ENCODE data around the gene ZNF618. TPM values are rescaled to one million over a fixed set of nuclear protein-coding genes. Genes with fewer than 3 reads are reported as not detected.

ZNF618 gene
- total RNA-seq, 1 experiment from 2014 or later: not detected

DNA sequence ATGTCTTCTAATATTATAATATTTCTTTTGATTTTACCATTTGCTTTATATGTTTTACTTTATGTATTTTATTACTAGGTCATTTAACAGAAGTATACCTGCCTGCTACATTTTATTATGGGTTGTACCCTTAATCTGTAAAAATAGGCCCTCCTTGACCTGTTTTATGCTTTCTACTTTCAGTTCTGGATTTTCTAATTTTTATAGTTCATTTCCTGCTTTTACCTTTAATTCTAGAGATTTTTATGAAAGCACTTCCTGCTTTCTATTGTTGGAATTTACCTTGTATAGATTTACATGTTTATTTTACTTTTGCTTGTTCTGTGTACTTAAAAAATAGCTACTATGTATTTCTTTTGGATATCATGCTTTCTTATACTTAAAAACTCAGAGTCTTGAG, 20.6 kb downstream of the ZNF618 start:
- no peak overlapping the region for H3K4me2 ChIP-seq (ENCODE audit: low read depth, low read length, poor library complexity, severe bottlenecking)
- no peak overlapping the region for H2AFZ ChIP-seq (ENCODE audit: low read length)
- no peak for DNase-seq
- no peaks in the 10 kb centered on the region for H3K4me1 ChIP-seq (ENCODE audit: low read length)
- no peaks in the 10 kb centered on the region for H3K36me3 ChIP-seq (ENCODE audit: insufficient read depth, low read length)
- H3K27me3 ChIP-seq (ENCODE audit: low read length): no peaks in the 10 kb centered on the region
- no peaks in the 10 kb centered on the region for H3K9me3 ChIP-seq (ENCODE audit: low read length)
- H3K9me2 ChIP-seq (replicated peaks; ENCODE audit: insufficient read depth, low read length): no peaks in the 10 kb centered on the region
- no peak overlapping the region for H3K27ac ChIP-seq (ENCODE audit: low read length)
- H4K20me1 ChIP-seq (ENCODE audit: insufficient read depth, low read depth, low read length): no peaks in the 10 kb centered on the region
- H3K9ac ChIP-seq (ENCODE audit: low read length): no peak overlapping the region
- no peaks in the 10 kb centered on the region for H3K79me2 ChIP-seq (ENCODE audit: low read length)
- H3K4me3 ChIP-seq (ENCODE audit: low read length): no peak overlapping the region

DNA sequence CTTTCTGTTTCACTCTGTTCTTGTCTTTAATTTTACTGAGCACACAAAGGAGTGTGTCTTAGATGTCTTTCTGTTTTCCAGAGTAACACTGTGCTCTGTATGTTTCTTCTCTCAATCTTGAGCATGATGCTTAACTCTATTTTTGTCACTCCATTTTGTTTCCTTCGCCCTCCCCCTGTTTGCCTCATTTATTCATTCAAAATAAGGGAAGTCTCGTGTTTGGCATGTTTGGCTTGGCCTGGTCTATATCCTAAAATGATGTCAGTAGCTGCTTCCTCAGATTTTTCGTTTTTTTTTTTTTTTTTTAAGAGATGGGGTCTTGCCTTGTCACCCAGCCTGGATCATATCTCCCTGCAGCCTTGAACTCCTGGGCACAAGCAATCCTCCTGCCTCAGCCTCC, 22.0 kb downstream of the ZNF618 start:
- H3K4me1 ChIP-seq (ENCODE audit: low read length): no peaks in the 10 kb centered on the region
- no peak for DNase-seq
- H3K4me2 ChIP-seq (ENCODE audit: low read depth, low read length, poor library complexity, severe bottlenecking): no peak overlapping the region
- H3K27ac ChIP-seq (ENCODE audit: low read length): no peak overlapping the region
- H3K36me3 ChIP-seq (ENCODE audit: insufficient read depth, low read length): no peaks in the 10 kb centered on the region
- no peaks in the 10 kb centered on the region for H3K27me3 ChIP-seq (ENCODE audit: low read length)
- no peak overlapping the region for H3K9ac ChIP-seq (ENCODE audit: low read length)
- H4K20me1 ChIP-seq (ENCODE audit: insufficient read depth, low read depth, low read length): no peaks in the 10 kb centered on the region
- H3K4me3 ChIP-seq (ENCODE audit: low read length): no peak overlapping the region
- H3K79me2 ChIP-seq (ENCODE audit: low read length): no peaks in the 10 kb centered on the region
- H3K9me3 ChIP-seq (ENCODE audit: low read length): no peaks in the 10 kb centered on the region
- H2AFZ ChIP-seq (ENCODE audit: low read length): no peak overlapping the region
- no peaks in the 10 kb centered on the region for H3K9me2 ChIP-seq (replicated peaks; ENCODE audit: insufficient read depth, low read length)

DNA sequence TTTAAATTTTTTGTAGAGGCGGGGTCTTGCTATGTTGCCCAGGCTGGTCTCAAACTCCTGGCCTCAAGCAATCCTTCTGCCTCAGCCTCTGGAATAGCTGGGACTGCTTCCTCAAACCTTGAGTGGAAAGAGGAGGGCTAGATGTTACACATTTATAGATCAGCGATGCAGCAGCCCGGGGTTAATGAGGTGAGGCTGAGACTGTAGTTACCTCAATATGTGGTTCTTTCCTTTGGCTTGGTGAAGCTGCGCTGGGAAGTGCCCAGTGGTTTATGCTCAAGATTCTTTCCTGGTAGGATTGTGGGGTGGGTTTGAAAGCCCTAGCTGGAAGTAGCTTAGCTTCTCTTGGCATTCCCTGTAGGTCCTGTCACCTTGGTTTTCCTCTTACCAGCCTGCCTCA, 22.5 kb downstream of the ZNF618 start:
- Histone ChIP-seq H3K4me3 (ENCODE audit: low read length) (no peak overlapping the region), H3K27ac (ENCODE audit: low read length) (no peak overlapping the region), H4K20me1 (ENCODE audit: insufficient read depth, low read depth, low read length) (no peaks in the 10 kb centered on the region), H3K36me3 (ENCODE audit: insufficient read depth, low read length) (no peaks in the 10 kb centered on the region), H3K4me1 (ENCODE audit: low read length) (no peaks in the 10 kb centered on the region), H2AFZ (ENCODE audit: low read length) (no peak overlapping the region), H3K9me2 (replicated peaks; ENCODE audit: insufficient read depth, low read length) (no peaks in the 10 kb centered on the region), H3K27me3 (ENCODE audit: low read length) (no peaks in the 10 kb centered on the region), H3K9me3 (ENCODE audit: low read length) (no peaks in the 10 kb centered on the region), H3K9ac (ENCODE audit: low read length) (no peak overlapping the region), H3K79me2 (ENCODE audit: low read length) (no peaks in the 10 kb centered on the region), H3K4me2 (ENCODE audit: low read depth, low read length, poor library complexity, severe bottlenecking) (no peak overlapping the region)
- no peak for DNase-seq

DNA sequence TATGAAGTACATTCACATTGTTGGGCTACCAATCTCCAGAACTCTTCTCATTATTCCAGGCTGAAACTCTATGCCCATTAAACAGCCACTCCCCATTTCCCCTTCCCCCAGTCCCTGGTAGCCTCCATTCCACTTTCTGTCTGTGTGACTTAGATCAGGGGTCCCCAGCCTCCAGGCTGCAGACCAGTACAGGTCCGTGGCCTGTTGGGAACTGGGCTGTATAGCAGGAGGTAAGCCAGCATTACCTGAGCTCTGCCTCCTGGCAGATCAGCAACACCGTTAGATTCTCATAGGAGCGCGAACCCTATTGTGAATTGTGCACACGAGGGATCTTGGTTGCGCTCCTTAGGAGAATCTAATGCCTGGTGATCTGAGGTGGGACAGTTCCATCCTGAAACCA, 23.1 kb downstream of the ZNF618 start:
- Histone ChIP-seq H3K4me1 (ENCODE audit: low read length) (no peaks in the 10 kb centered on the region), H2AFZ (ENCODE audit: low read length) (no peak overlapping the region), H3K36me3 (ENCODE audit: insufficient read depth, low read length) (no peaks in the 10 kb centered on the region), H3K27me3 (ENCODE audit: low read length) (no peaks in the 10 kb centered on the region), H4K20me1 (ENCODE audit: insufficient read depth, low read depth, low read length) (no peaks in the 10 kb centered on the region), H3K4me3 (ENCODE audit: low read length) (no peak overlapping the region), H3K9ac (ENCODE audit: low read length) (no peak overlapping the region), H3K9me3 (ENCODE audit: low read length) (no peaks in the 10 kb centered on the region), H3K79me2 (ENCODE audit: low read length) (no peaks in the 10 kb centered on the region), H3K27ac (ENCODE audit: low read length) (no peak overlapping the region), H3K9me2 (replicated peaks; ENCODE audit: insufficient read depth, low read length) (no peaks in the 10 kb centered on the region), H3K4me2 (ENCODE audit: low read depth, low read length, poor library complexity, severe bottlenecking) (no peak overlapping the region)
- no peak for DNase-seq

DNA sequence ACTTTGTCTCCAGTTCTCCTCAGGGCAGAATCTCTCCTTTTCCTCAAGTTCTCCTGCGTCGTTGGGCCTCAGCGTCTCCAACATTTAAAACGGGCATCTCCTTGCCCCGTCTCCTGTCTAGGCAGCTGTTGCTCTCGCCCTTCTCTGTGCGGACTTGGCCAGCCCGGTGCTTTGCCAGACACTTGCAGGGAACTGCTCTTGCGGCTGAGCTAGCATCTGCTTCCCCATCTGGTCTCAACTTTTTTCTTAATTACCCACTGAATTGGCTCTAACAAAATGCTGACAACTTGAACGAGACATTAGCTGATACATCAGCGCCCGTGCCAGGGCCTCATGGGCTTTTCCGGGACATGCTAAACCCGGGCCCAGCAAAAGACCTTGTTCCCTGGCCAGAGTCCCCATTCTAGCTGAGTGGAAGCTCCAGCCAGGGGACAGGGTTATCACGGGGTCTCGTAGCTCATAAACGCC, 25.1 kb downstream of the ZNF618 start:
- Histone ChIP-seq H4K20me1 (ENCODE audit: insufficient read depth, low read depth, low read length) (no peaks in the 10 kb centered on the region), H3K27ac (ENCODE audit: low read length) (no peak overlapping the region), H3K9ac (ENCODE audit: low read length) (no peak overlapping the region), H3K36me3 (ENCODE audit: insufficient read depth, low read length) (no peaks in the 10 kb centered on the region), H2AFZ (ENCODE audit: low read length) (no peak overlapping the region), H3K4me3 (ENCODE audit: low read length) (no peak overlapping the region), H3K4me2 (ENCODE audit: low read depth, low read length, poor library complexity, severe bottlenecking) (no peak overlapping the region), H3K9me3 (ENCODE audit: low read length) (no peaks in the 10 kb centered on the region), H3K9me2 (replicated peaks; ENCODE audit: insufficient read depth, low read length) (no peaks in the 10 kb centered on the region), H3K79me2 (ENCODE audit: low read length) (no peaks in the 10 kb centered on the region), H3K4me1 (ENCODE audit: low read length) (no peaks in the 10 kb centered on the region), H3K27me3 (ENCODE audit: low read length) (0 out of 2 replicates have a peak, but pooled peaks cover 3% of the 10 kb centered on the region)
- no peak for DNase-seq

DNA sequence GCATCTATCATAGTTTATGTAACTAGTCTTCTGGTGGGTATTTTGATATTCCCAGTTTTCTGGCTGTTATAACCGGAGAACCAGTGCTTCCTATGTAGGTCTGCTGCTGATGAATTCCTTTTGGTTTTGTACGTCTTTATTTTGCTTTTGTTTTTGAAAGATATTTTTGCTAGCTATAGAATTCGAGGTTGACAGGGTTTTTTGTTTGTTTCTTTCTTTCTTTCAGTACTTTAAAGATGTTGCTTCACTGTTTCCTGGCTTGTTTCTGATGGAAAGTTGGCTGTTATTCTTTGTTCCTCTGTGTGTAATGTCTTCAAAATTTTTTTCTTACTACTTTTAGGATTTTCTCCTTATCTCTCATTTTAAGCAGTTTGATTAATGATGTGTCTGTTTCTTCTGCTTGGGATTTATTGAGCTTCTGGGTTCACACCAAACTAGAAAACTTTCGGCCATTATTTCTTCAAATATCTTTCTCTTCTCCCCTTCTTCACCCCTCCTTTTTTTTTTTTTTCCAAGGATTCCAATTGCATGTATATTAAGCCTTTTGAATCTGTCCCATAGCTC, 27.5 kb downstream of the ZNF618 start:
- no peaks in the 10 kb centered on the region for H3K79me2 ChIP-seq (ENCODE audit: low read length)
- no peak overlapping the region for H3K4me2 ChIP-seq (ENCODE audit: low read depth, low read length, poor library complexity, severe bottlenecking)
- H3K27me3 ChIP-seq (ENCODE audit: low read length): 0 out of 2 replicates have a peak, but pooled peaks cover 3% of the 10 kb centered on the region
- H3K4me3 ChIP-seq (ENCODE audit: low read length): no peak overlapping the region
- no peak overlapping the region for H3K27ac ChIP-seq (ENCODE audit: low read length)
- no peaks in the 10 kb centered on the region for H4K20me1 ChIP-seq (ENCODE audit: insufficient read depth, low read depth, low read length)
- no peak overlapping the region for H3K9ac ChIP-seq (ENCODE audit: low read length)
- no peaks in the 10 kb centered on the region for H3K4me1 ChIP-seq (ENCODE audit: low read length)
- H2AFZ ChIP-seq (ENCODE audit: low read length): no peak overlapping the region
- DNase-seq: no peak
- no peaks in the 10 kb centered on the region for H3K9me3 ChIP-seq (ENCODE audit: low read length)
- no peaks in the 10 kb centered on the region for H3K36me3 ChIP-seq (ENCODE audit: insufficient read depth, low read length)
- H3K9me2 ChIP-seq (replicated peaks; ENCODE audit: insufficient read depth, low read length): no peaks in the 10 kb centered on the region

DNA sequence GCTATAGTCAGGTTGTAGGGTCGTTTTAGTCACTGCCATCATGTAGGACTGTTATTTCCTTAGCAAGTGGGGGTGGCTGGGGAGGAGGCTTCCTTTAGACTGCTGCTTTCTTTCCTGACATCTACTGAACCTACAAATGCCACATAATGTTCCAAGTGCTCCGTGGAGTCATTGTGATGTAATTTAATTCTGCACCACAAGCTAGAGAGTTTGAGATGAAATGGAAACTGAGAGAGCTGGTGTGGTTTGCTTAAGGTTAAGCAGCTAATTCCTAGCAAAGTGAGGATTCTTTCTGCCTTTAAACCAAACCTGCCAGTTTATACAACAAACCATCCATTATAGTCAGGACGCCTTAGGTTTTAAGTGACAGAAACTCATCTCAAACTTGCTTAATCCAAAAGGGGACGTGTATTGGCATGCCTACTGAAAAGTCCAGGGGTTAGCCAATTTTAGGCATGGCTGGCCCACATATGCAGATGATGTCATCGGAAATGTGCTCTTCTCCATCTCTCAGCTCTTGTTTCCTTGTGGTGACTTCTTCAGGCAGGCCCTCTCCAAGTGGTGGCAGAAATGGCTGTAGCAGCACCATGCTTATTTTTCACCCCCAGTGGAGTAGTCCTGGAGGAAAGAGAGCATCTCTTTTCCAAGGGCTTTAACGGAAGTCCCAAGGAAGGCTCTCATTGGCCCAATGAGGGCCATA, 30.5 kb downstream of the ZNF618 start:
- H3K4me2 ChIP-seq (ENCODE audit: low read depth, low read length, poor library complexity, severe bottlenecking): no peak overlapping the region

DNA sequence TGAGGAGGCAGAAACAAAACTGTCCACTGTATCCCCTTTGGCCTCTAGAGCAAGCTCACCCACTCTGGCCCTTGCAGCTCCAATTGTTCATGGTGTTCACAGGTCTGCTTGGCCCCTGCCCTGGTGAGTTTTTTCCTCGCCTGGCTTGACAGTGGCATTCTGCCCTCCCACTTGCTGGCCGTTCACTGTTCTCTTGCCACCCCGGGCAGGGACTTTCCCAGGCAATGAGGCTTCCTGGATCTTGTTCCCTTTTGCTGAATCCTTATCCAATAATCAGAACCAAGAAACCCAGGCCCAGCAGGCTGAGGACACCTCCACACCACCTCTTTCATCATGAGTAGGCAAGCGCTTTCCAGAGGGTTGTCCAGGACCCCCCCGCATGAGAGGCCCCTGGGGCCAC, 31.2 kb downstream of the ZNF618 start:
- no peak for DNase-seq

More for the DNA sequence above, 30.5 kb downstream of the ZNF618 start:
- H3K4me3 ChIP-seq (ENCODE audit: low read length): no peak overlapping the region
- H3K4me1 ChIP-seq (ENCODE audit: low read length): no peaks in the 10 kb centered on the region
- H4K20me1 ChIP-seq (ENCODE audit: insufficient read depth, low read depth, low read length): no peaks in the 10 kb centered on the region
- no peaks in the 10 kb centered on the region for H3K9me3 ChIP-seq (ENCODE audit: low read length)
- H3K27ac ChIP-seq (ENCODE audit: low read length): no peak overlapping the region
- no peaks in the 10 kb centered on the region for H3K9me2 ChIP-seq (replicated peaks; ENCODE audit: insufficient read depth, low read length)
- no peak overlapping the region for H2AFZ ChIP-seq (ENCODE audit: low read length)
- DNase-seq: no peak
- H3K36me3 ChIP-seq (ENCODE audit: insufficient read depth, low read length): no peaks in the 10 kb centered on the region
- H3K27me3 ChIP-seq (ENCODE audit: low read length): 0 out of 2 replicates have a peak, but pooled peaks cover 3% of the 10 kb centered on the region
- H3K9ac ChIP-seq (ENCODE audit: low read length): no peak overlapping the region
- H3K79me2 ChIP-seq (ENCODE audit: low read length): no peaks in the 10 kb centered on the region

More for the DNA sequence above, 31.2 kb downstream of the ZNF618 start:
- Histone ChIP-seq H3K4me2 (ENCODE audit: low read depth, low read length, poor library complexity, severe bottlenecking) (no peak overlapping the region), H3K9me2 (replicated peaks; ENCODE audit: insufficient read depth, low read length) (no peaks in the 10 kb centered on the region), H3K36me3 (ENCODE audit: insufficient read depth, low read length) (no peaks in the 10 kb centered on the region), H3K27ac (ENCODE audit: low read length) (no peak overlapping the region), H3K4me3 (ENCODE audit: low read length) (no peak overlapping the region), H3K27me3 (ENCODE audit: low read length) (0 out of 2 replicates have a peak, but pooled peaks cover 3% of the 10 kb centered on the region), H3K9ac (ENCODE audit: low read length) (no peak overlapping the region), H2AFZ (ENCODE audit: low read length) (no peak overlapping the region), H3K4me1 (ENCODE audit: low read length) (no peaks in the 10 kb centered on the region), H3K9me3 (ENCODE audit: low read length) (no peaks in the 10 kb centered on the region), H3K79me2 (ENCODE audit: low read length) (no peaks in the 10 kb centered on the region), H4K20me1 (ENCODE audit: insufficient read depth, low read depth, low read length) (no peaks in the 10 kb centered on the region)

Measured in Karpas-422 (cell line).